Activated CD4-positive, CD25-positive, alpha-beta regulatory T cell (primary cell): ENCODE data around the gene FRAS1.
"Not testable (repeated sequence)": the region's sequence is repeated elsewhere in the genome, so short reads cannot be mapped to it uniquely, and the experiment has no call there.

Experiments used
- DNase-seq, 4 experiments: peaks; one replicate each; lab custom pipeline; 2025; lab: John Stamatoyannopoulos, UW

Gene FRAS1

DNA sequence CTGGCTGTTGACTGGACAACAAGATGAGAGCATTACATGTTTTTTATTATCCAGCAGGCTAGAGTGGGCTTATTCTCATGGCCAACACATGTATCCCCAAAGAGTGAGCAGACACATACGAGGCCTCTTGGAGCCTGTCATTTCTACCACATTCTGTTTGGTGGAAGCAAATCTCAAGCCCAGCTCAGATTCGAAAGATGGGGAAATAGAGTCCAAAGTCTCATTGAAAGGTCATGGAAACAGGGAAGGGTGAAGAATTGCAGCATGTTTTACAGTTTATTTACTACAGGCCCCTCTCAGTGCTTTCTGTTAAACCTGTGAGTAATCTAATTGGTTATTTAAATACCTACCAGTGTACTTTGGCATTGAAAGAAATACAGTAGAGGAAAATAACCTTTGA, 108.6 kb downstream of the FRAS1 start:
- no peak for DNase-seq

DNA sequence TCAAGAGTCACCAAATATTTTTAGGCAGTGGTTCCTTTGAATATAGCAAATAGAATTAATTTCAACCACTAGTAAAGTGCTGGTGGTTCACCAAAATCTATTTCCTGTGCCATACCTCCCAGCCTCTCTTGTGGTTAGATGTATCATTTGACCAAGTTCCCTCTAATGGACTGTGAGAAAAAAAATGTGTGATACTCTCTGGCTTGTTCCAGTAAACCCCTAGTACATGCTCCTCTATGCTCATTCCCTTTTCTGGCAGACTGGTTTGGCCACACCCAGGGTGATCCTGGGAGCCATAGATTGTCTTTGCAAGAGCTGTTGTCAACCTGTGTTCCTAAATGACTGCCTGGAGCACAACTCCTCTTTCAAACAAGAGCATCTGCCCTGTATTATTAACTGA, 109.5 kb downstream of the FRAS1 start:
- DNase-seq, result no peak

DNA sequence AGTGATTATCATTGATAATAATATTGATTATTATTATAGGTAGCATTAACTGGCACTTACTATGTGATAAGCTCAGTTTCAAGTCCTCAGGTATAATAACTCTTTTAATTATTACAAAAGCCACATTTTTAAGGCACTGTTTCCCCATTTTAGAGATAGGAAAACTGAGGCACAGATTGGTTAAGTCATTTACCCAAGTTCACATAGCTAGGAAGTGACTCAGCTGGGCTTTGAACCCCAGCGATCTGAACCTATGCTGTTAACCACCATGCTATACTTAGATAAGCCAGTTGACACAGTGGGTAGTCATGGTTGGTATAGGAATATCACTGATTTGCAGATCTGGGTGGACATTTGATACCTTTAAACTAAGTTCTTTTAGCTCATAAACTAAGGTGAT, 110.4 kb downstream of the FRAS1 start:
- no peak for DNase-seq

- DNase-seq, result no peak
Observed at GRCh38 chr4:78168029-78168428, 110.9 kb downstream of the FRAS1 start.

DNA sequence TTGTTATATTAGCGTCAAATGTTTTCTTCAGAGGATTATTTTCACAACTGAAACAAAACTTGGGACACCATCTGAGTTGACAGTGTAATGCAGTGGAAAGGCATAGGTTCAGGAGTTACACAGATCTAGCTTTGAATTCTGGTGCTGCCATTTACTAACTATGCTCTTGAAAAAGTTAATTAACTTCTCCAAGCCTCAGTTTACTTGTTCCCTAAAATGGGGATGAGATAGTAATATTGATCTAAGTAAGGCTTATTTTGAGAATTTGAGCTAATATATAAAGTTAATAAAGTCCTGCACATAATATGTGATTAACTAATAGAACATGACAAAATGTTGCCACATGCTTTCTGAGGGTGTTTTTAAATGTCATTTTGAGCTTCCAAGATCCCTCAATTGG, 112.6 kb downstream of the FRAS1 start:
- DNase-seq, result no peak

DNA sequence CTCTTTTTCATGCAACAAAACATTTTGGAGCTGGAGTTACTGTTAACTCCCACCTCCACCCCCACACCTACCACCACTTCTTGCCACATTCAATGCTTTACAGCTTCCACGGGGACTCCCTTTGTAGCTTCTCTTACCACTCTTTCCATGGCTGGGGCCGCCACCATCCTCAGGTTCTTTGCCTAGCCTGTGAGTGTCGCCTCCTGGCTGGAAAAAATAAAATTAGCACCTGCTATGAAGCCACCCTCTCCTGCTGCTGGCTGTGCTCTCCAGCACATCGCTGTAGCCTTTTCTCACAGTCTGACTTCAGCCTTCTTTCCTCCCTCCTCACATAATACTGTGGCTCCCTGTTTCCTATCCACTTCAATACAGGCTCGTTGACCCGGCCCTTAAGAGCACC, 114.4 kb downstream of the FRAS1 start:
- no peak for DNase-seq

DNA sequence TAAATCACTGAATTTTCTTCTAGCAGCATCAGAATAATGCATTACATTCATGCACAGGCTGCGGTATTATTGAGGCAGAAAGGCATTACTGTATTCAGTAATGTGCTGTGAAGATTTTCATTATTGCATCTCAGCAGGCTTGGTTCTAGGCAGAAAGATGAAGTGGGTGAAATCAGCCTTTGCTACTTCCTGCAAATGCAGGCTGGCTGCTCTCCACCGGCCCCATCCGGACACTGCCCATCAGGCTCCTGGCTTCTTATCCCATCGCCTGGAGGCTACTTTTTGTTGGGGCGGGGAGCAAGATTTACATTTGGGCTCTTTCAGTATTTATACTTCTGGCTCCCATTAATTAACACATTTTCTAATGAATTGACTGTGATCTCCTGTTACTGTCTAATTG, 117.8 kb downstream of the FRAS1 start:
- no peak for DNase-seq

DNA sequence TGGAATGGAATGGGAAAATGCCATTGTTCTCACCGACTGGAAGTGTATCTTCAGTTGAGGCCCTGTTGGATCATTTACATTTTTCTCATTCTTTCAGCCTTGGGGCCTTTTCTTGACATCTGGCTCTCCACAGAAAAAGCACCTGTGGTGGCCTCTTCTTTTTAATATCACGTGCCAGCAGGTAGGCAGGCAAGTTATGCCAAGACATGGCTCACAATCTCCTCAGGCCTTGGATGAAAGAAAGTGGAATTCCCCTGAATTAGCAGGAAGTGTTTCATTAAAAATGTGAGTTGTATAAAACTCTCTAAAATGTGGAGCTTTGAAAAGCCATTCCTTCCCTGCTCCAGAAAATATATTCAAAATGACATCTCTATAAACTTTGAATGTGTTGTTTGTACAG, 122.1 kb downstream of the FRAS1 start:
- DNase-seq, result no peak

DNA sequence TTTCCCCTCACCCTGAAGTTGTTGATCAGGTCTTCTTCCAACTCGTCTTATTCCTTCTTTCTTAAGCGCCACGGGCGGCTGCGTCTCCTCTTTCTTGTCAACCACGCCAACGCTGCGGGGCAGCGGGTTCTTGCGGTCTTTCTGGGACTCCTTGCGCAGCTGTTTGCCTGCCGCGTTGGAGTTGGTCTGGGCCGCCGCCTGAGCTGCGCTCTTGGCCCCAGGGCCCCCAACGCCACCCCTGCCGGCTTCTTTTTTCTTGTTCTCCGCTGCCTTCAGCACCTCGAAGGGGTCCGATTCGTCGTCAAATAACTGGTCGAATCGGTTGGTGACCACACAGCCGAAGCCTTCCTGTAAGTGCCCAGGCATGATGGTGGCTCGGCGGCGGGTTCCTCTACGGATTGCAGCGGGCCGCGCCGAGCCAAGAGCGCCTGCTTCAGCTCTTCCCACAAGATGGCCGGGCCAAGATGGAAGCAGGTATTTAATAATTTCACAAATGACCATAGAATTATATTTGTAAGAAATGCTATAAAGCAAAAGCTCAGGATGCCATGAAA, 124.6 kb downstream of the FRAS1 start:
- DNase-seq, result not testable (repeated sequence)

DNA sequence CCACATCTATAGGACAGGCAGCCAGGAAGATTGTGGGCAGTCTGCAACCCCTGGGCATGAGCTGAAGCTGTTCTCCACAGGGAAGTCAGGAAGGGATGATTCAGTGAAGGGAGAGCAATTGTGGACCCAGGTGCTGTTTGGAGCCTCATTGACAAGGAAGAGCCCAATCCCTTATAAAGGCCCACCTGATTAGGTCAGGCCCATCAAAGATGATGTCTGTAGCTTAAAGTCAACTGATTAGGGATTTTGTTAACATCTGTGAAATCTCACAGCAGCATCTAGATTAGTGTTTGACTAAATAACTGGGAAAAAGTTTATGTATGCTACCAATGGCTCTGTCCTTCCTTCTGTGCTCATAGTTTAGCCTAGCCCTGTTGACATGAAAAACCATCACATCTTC, 127.5 kb downstream of the FRAS1 start:
- no peak for DNase-seq

DNA sequence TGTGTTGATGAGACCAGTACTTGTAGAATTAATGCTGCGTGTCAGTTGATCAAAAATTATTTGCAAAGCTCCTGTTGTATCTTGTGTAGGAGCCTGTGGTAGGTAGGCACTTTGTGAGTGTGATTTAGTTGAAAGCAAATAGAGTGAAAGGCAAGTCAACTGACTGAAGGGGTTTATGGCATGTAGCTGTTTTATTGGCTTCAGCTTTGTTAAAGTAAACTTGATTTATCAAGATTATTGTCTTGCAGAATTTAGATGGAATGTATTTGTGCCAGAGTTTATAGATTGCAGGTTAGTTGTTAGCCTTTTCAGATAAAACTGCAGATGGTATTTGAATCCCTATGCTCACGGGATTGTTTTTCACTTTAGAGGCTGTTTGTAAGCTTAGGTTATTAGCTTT, 128.0 kb downstream of the FRAS1 start:
- no peak for DNase-seq

DNA sequence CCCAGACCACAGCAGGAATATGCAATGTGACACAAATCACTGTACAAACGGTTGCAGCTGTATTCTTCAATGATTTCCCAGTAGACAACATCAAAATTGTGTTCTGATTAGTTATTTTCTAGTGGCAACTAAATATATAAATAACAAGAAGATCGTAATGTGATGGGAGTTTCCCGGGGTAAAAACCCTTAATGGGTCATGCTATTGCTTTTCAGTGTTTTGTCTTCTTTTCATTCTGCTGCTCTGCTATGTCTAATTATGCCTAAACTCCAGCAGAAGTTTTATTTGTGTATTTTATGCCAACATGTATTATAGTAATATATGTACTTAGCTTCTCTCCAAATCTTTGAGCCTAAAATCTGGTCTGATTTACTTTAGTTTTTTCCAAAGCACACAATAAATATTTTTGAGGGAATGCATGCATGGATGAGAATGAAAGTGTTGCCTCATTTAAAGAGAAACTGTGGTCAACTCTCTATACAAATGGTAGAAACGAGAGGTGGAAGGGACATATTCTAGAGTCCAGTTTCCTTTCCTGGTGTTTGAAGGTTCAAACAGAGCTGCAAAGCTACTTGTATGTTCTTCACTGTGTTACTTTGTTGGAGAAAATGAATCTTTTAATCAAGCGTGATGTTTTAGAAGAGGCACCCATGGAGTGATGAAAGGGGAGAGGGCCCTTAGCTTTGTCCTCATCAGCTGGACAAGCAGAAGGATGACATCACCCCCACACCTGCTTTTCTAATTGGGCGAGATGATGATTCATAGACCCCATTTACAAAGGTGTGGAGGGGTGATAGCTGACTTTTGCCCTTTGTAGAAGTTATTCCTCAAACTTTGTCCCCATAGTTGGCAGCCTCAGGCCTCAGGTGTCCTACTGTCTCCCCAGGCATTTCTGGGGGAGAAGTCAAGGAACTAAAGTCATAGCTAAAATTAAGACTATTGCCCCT, 129.7 kb downstream of the FRAS1 start:
- DNase-seq, result no peak

- no peak for DNase-seq
Observed at GRCh38 chr4:78190068-78190467, 132.9 kb downstream of the FRAS1 start.

GRCh38 chr4:78190595-78190994, 133.5 kb downstream of the FRAS1 start:
- no peak for DNase-seq

DNA sequence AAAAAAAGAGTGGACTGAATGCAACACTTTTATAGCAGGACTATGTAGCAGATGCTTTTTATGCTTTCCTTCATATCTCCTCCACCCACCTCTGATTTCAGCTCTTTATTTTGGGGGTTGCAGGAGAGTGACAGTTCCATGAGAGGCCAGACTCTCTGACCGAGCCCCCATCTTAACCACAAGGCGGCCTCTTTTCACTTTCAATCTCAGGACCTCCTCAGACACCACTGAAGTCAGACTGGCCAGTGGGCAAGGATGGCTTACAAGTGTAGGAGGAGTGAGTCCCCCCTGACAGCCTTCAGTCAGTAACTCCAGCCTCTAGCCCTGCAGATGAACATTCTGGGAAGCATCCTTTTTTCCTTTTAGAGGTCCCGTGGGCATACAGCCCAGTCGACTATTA, 140.8 kb downstream of the FRAS1 start:
- DNase-seq, result no peak

GRCh38 chr4:78199984-78200383, 142.9 kb downstream of the FRAS1 start:
- no peak for DNase-seq

GRCh38 chr4:78200949-78201348, 143.8 kb downstream of the FRAS1 start:
- DNase-seq, result no peak

DNA sequence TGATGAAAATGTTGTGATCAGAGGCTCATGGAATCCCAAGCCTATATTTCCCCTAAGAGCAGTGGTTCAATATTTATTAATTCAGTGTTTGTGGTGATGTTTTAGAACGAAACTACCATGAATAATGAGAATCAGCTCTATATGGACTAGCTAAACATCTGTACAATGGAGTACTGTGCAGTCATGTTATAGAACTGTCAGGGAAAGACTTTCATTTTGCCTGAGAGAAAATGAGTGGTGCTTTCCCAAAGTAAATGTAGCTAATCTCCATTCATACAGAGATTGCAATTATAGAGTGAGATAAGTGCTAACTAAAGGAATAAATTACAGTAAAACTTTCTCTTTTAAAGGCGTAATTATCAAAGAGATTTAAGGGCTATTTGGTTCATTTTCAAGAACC, 147.1 kb downstream of the FRAS1 start:
- DNase-seq, result no peak

- DNase-seq, result no peak
Observed at GRCh38 chr4:78205591-78205990, 148.5 kb downstream of the FRAS1 start.

- no peak for DNase-seq
Observed at GRCh38 chr4:78207541-78207940, 150.4 kb downstream of the FRAS1 start.

- DNase-seq, result no peak
Observed at GRCh38 chr4:78207951-78208350, 150.8 kb downstream of the FRAS1 start.

DNA sequence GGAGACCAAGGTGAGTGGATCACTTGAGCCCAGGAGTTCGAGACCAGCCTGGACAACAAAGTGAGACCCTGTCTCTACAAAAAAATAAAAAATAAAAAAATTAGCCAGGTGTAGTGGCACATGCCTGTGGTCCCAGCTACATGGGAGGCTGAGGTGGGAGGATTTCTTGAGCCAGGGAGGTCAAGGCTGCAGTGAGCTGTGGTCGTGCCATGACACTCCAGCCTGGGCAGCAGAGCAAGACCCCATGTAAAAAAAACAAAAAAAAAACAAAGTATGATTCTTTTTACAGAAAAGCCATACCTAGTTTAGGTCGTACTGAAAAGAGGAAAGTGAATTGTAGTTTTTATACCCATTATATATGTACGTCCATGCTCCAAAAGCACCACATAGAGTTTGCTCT, 151.8 kb downstream of the FRAS1 start:
- not testable (repeated sequence) for DNase-seq

DNA sequence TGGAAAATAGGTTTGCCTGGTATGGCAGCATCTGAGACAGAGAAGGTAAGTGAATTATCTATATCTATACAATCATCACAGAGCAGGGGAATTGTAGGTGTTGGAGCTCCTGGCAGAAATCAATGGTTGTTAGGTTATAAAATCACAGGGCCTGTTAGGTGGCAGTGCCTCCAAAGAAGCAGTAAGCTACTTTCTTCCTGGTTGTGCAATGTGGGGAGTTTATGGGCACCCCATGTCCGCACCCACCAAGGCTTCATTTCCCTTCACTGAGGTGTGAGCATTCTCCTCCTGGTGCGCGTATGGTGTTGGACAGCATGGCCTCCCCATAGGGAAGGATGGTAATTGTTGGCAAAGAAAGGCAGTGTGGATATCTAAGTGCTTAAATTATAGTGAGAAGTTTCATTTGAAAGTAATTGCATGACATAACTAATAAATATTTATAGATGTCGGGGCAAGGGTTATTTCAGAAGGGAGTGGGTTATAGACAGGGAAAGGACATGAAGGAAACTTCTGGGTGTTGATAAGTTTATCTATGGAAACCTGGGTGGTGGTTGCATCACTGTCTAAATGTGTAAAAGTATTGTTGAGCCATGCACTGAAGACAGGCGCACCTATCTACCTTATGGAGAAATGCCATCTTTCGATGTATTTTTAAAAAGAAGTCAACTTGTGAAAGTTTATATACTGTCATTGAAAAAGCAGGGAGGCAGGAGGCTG, 153.7 kb downstream of the FRAS1 start:
- no peak for DNase-seq
